ENCODE data around the gene RPL10.

Gene RPL10

GRCh38 chrX:154362085-154362742, 36.0 kb upstream of the RPL10 start:
- no peak for DNase-seq

- DNase-seq, result no peak
Measured at GRCh38 chrX:154363706-154364439, 34.3 kb upstream of the RPL10 start.

GRCh38 chrX:154365052-154365600, 33.1 kb upstream of the RPL10 start:
- DNase-seq, result no peak

- no peak for DNase-seq
Measured at GRCh38 chrX:154365997-154366665, 32.0 kb upstream of the RPL10 start.

GRCh38 chrX:154366666-154367055, 31.5 kb upstream of the RPL10 start:
- no peak for DNase-seq

- DNase-seq, result no peak
Measured at GRCh38 chrX:154367474-154368308, 30.5 kb upstream of the RPL10 start.

- peak; percentile 98 for DNase-seq
Measured at GRCh38 chrX:154368630-154369448, 29.3 kb upstream of the RPL10 start.

- peak; percentile 71 for DNase-seq
Measured at GRCh38 chrX:154369449-154370299, 28.5 kb upstream of the RPL10 start.

- DNase-seq, result no peak
Measured at GRCh38 chrX:154370300-154371016, 27.7 kb upstream of the RPL10 start.

- peak; percentile 95 for DNase-seq
Measured at GRCh38 chrX:154371017-154371788, 27.0 kb upstream of the RPL10 start.

- DNase-seq, result no peak
Measured at GRCh38 chrX:154371789-154372300, 26.3 kb upstream of the RPL10 start.

GRCh38 chrX:154372612-154373022, 25.6 kb upstream of the RPL10 start:
- no peak for DNase-seq

- peak; percentile 64 for DNase-seq
Measured at GRCh38 chrX:154373340-154374306, 24.6 kb upstream of the RPL10 start.

- peak; percentile 34 for DNase-seq
Measured at GRCh38 chrX:154374313-154375155, 23.6 kb upstream of the RPL10 start, which contains the start of gene FLNA. Gene FLNA (minus strand): TSS chrX:154374634. CDS start chrX:154371245, 3,389 bp downstream.

- DNase-seq, result no peak
Measured at GRCh38 chrX:154375156-154375504, 23.0 kb upstream of the RPL10 start.

- DNase-seq, result no peak
Measured at GRCh38 chrX:154376774-154377173, 21.4 kb upstream of the RPL10 start.
